Measurements from ENCODE around the gene GSE1. TPM values are rescaled to one million over a fixed set of nuclear protein-coding genes. Genes with fewer than 3 reads are reported as not detected.
A peak's percentile ranks its signal among the peaks of the same experiment; 100 is the strongest.

Gene GSE1
- total RNA-seq, 1 experiment from 2014 or later = 97.5 TPM

- Histone ChIP-seq H3K27ac (ENCODE audit: low read length) (no peak overlapping the region), H3K4me1 (ENCODE audit: control insufficient read depth, insufficient read depth, low read length) (peaks cover 45% of the 10 kb centered on the region), H3K36me3 (ENCODE audit: control insufficient read depth, insufficient read depth, low read length) (no peaks in the 10 kb centered on the region; the same call in 1 of the 2 replicates), H3K27me3 (ENCODE audit: control insufficient read depth, insufficient read depth, low read length) (no peaks in the 10 kb centered on the region), H3K4me3 (ENCODE audit: low read depth in 2 of 2, low read length in 2 of 2) (no peak overlapping the region), H3K9me3 (ENCODE audit: control insufficient read depth, insufficient read depth, low read depth, low read length) (no peaks in the 10 kb centered on the region)
- BruUV-seq (replicated peaks) = no TSS peak
- in situ Hi-C loops (cut with HindIII; ENCODE audit: low pct_unique_long_range_greater_than_20kb, low sequenced_read_pairs) = no loop called here
- ATAC-seq (no peak), DNase-seq (ENCODE audit: low read depth, low spot score) (no peak)
- TF ChIP-seq, protein P1, sequence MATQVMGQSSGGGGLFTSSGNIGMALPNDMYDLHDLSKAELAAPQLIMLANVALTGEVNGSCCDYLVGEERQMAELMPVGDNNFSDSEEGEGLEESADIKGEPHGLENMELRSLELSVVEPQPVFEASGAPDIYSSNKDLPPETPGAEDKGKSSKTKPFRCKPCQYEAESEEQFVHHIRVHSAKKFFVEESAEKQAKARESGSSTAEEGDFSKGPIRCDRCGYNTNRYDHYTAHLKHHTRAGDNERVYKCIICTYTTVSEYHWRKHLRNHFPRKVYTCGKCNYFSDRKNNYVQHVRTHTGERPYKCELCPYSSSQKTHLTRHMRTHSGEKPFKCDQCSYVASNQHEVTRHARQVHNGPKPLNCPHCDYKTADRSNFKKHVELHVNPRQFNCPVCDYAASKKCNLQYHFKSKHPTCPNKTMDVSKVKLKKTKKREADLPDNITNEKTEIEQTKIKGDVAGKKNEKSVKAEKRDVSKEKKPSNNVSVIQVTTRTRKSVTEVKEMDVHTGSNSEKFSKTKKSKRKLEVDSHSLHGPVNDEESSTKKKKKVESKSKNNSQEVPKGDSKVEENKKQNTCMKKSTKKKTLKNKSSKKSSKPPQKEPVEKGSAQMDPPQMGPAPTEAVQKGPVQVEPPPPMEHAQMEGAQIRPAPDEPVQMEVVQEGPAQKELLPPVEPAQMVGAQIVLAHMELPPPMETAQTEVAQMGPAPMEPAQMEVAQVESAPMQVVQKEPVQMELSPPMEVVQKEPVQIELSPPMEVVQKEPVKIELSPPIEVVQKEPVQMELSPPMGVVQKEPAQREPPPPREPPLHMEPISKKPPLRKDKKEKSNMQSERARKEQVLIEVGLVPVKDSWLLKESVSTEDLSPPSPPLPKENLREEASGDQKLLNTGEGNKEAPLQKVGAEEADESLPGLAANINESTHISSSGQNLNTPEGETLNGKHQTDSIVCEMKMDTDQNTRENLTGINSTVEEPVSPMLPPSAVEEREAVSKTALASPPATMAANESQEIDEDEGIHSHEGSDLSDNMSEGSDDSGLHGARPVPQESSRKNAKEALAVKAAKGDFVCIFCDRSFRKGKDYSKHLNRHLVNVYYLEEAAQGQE (IDR thresholded peaks at IDR 0.05; ENCODE audit: insufficient read depth in 1 of 2, low read depth in 2 of 2, low read length in 1 of 2) = no peak
- TF ChIP-seq CTCF (IDR thresholded peaks at IDR 0.05) (no peak), POLR2AphosphoS5 (IDR thresholded peaks at IDR 0.05; ENCODE audit: low read depth, low read length) (no peak), SIN3A (IDR thresholded peaks at IDR 0.05; ENCODE audit: borderline replicate concordance, insufficient read depth, low read depth, low read length) (no peak), TCF7L2 (IDR thresholded peaks at IDR 0.05; ENCODE audit: low read depth, low read length) (no peak)
- ChIA-PET CTCF (no interaction called here), POLR2A (no interaction called here)
- intact Hi-C loops (cut with micrococcal nuclease; ENCODE audit: unreplicated experiment) = no loop called here
Observed at GRCh38 chr16:85641305-85641704, 28.2 kb downstream of the GSE1 start.

DNA sequence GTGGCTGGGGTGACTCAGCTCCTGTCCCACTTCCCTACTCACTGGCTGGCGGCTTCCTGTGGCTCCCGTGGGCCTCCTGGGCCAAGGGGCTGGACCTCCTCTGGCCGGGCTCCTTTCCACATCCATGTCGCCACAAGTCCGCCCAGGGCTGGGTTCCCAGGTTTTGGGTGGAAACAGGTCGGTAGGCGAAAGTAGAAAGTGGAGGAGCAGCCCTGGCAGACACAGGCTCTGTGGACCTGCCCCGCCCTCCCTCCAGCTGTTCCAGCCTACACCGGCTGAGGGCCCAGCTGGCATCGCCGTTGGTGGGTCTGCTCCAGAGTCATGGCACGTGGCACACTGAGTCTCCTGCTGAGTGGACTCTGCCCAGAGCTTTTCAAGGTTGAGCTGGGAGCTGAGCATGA lies 28.7 kb downstream of the GSE1 start:
- ATAC-seq = 0 out of 2 replicates have a peak, but pooled peaks have one; percentile 9
- no peaks in the 10 kb centered on the region for H3K9me3 ChIP-seq (ENCODE audit: control insufficient read depth, insufficient read depth, low read depth, low read length)
- POLR2A ChIA-PET = no interaction called here
- H3K27me3 ChIP-seq (ENCODE audit: control insufficient read depth, insufficient read depth, low read length) = no peaks in the 10 kb centered on the region
- BruUV-seq (replicated peaks) = no TSS peak
- no peaks in the 10 kb centered on the region; the same call in 1 of the 2 replicates for H3K36me3 ChIP-seq (ENCODE audit: control insufficient read depth, insufficient read depth, low read length)
- H3K4me3 ChIP-seq (ENCODE audit: low read depth in 2 of 2, low read length in 2 of 2) = no peak overlapping the region
- H3K4me1 ChIP-seq (ENCODE audit: control insufficient read depth, insufficient read depth, low read length) = peaks cover 44% of the 10 kb centered on the region
- in situ Hi-C loops (cut with HindIII; ENCODE audit: low pct_unique_long_range_greater_than_20kb, low sequenced_read_pairs) = no loop called here
- intact Hi-C loops (cut with micrococcal nuclease; ENCODE audit: unreplicated experiment) = no loop called here
- no peak for DNase-seq (ENCODE audit: low read depth, low spot score)
- TF ChIP-seq POLR2AphosphoS5 (IDR thresholded peaks at IDR 0.05; ENCODE audit: low read depth, low read length) (no peak), SIN3A (IDR thresholded peaks at IDR 0.05; ENCODE audit: borderline replicate concordance, insufficient read depth, low read depth, low read length) (no peak), TCF7L2 (IDR thresholded peaks at IDR 0.05; ENCODE audit: low read depth, low read length) (no peak), CTCF (IDR thresholded peaks at IDR 0.05) (no peak)
- TF ChIP-seq, protein P1 (IDR thresholded peaks at IDR 0.05; ENCODE audit: insufficient read depth in 1 of 2, low read depth in 2 of 2, low read length in 1 of 2) = no peak
- H3K27ac ChIP-seq (ENCODE audit: low read length) = no peak overlapping the region
- CTCF ChIA-PET = no interaction called here
